K562 (cell line): Measurements from ENCODE around the gene MYOZ3. TPM values are rescaled to one million over a fixed set of nuclear protein-coding genes. Genes with fewer than 3 reads are reported as not detected.

Source experiments
- ATAC-seq: fragments of 200-7000 bp; cut with Tn5 transposase; 3 replicates; pipeline ENCODE4 v1.9.1; 2020; ENCODE audit warnings: moderate library complexity
- BruUV-seq: library from RNA; stranded (reverse); fragments of 400-500 nt; replicated peaks from 2 replicates; lab custom pipeline; 2021; lab: Mats Ljungman, UMichigan
- CTCF ChIA-PET: fragments of 300-600 bp; formaldehyde crosslinking; extraction: SDS; loops from one replicate; lab custom pipeline; 2021; ENCODE audit warnings: low intra/inter-chr PET ratio; lab: Yijun Ruan, JAX
- POLR2A ChIA-PET: fragments of 300-600, 350-650 bp; sonication (Branson Sonifier 250); formaldehyde crosslinking; extraction: SDS; loops from one replicate; lab custom pipeline; 2021; ENCODE audit warnings: antibody characterized with exemption, inconsistent platforms; lab: Yijun Ruan, JAX
- DNase-seq, 4 experiments: peaks; one replicate each; pipeline versions ENCODE4 v3.0.0 to v3.0.0-alpha.2; 2011 to 2018; ENCODE audit warnings: low spot score in 3 of 4, mixed read lengths in 3 of 4; ENCODE audit errors: extremely low read depth in 1 of 4
- FAIRE-seq: peaks from 2 replicates; lab custom pipeline; 2011; peaks lifted over from hg19 to GRCh38; lab: Jason Lieb, UNC
- H2AFZ ChIP-seq: 2 replicates; pipeline ENCODE4 v1.6.0; 2011; ENCODE audit warnings: low read depth, low read length, control low read depth, inconsistent platforms
- H3K27ac ChIP-seq: fragments of 200-600 bp; 3 replicates; pipeline ENCODE4 v1.8.0; 2011; ENCODE audit warnings: low read depth, mild to moderate bottlenecking, control low read depth, inconsistent platforms, low read length, moderate library complexity, mixed read lengths; ENCODE audit errors: extremely low read depth
- H3K27me3 ChIP-seq, 2 experiments: fragments of 300-600 bp in 1 of 2; 2 replicates in 1 of 2; 3 replicates in 1 of 2; pipeline versions ENCODE4 v1.6.0 to v1.8.0; 2011; ENCODE audit warnings: inconsistent platforms in 2 of 2, low read length in 2 of 2, mild to moderate bottlenecking in 1 of 2, mixed read lengths in 1 of 2, moderate library complexity in 1 of 2; ENCODE audit not compliant: control insufficient read depth in 2 of 2, insufficient read depth in 2 of 2
- H3K36me3 ChIP-seq: fragments of 300-600 bp; 3 replicates; pipeline ENCODE4 v1.8.0; 2011; ENCODE audit warnings: mild to moderate bottlenecking, low read length, inconsistent platforms; ENCODE audit not compliant: control insufficient read depth, insufficient read depth
- H3K4me1 ChIP-seq, 2 experiments: fragments of 200-600 bp in 1 of 2; replicated peaks in 1 of 2; 2 replicates in 1 of 2; 3 replicates in 1 of 2; pipeline versions ENCODE4 v1.5.1 to v1.8.0; 2011; ENCODE audit warnings: inconsistent platforms in 2 of 2, low read length in 2 of 2, mild to moderate bottlenecking in 1 of 2, mixed read lengths in 1 of 2, moderate library complexity in 1 of 2; ENCODE audit not compliant: control insufficient read depth in 2 of 2, insufficient read depth in 2 of 2
- H3K4me2 ChIP-seq: 2 replicates; pipeline ENCODE4 v1.6.1; 2011; ENCODE audit warnings: low read length, control low read depth, inconsistent platforms, mixed read lengths; ENCODE audit not compliant: insufficient read depth
- H3K4me3 ChIP-seq: fragments of 200-600 bp; sonication (generic), shearing (Covaris generic); 2 replicates; pipeline ENCODE4 v1.5.1; 2016; ENCODE audit warnings: control low read depth, inconsistent platforms
- H3K79me2 ChIP-seq: fragments of 200-600 bp; 3 replicates; pipeline ENCODE4 v1.8.0; 2011; ENCODE audit warnings: low read length, inconsistent platforms; ENCODE audit not compliant: control insufficient read depth, insufficient read depth
- H3K9ac ChIP-seq, 2 experiments: 2 replicates each; pipeline versions ENCODE4 v1.6.0 to v1.6.1; 2011; ENCODE audit warnings: low read depth in 2 of 2, low read length in 2 of 2, control low read depth in 1 of 2, inconsistent platforms in 1 of 2, mild to moderate bottlenecking in 1 of 2, mixed read lengths in 1 of 2; ENCODE audit not compliant: insufficient read depth in 1 of 2
- H3K9me1 ChIP-seq: one replicate; pipeline ENCODE4 v1.6.0; 2011; ENCODE audit warnings: inconsistent platforms, mild to moderate bottlenecking, low read length, moderate library complexity; ENCODE audit not compliant: control insufficient read depth, insufficient read depth
- H3K9me3 ChIP-seq: replicated peaks from 2 replicates; pipeline ENCODE4 v1.5.1; 2011; ENCODE audit warnings: low read depth, low read length, inconsistent platforms; ENCODE audit not compliant: control insufficient read depth, insufficient read depth
- H4K20me1 ChIP-seq: replicated peaks from 2 replicates; pipeline ENCODE4 v1.6.1; 2011; ENCODE audit warnings: low read length, inconsistent platforms, mixed read lengths; ENCODE audit not compliant: control insufficient read depth, insufficient read depth
- ATF3 ChIP-seq, 2 experiments: fragments of 450-650 bp in 1 of 2; sonication (generic) in 1 of 2; formaldehyde crosslinking in 1 of 2; IDR thresholded peaks in 1 of 2; conservative IDR thresholded peaks in 1 of 2; 2 replicates each; pipeline versions ENCODE4 v1.6.1 to v1.8.1; 2016 to 2023; ENCODE audit warnings: mild to moderate bottlenecking in 2 of 2, moderate library complexity in 2 of 2, inconsistent platforms in 1 of 2, missing genetic modification reagents in 1 of 2
- CCAR2 ChIP-seq: fragments of 200-400 bp; formaldehyde crosslinking; IDR thresholded peaks from 2 replicates; pipeline ENCODE4 v1.6.1; 2017; ENCODE audit warnings: mild to moderate bottlenecking, low read depth, low read length
- CREB1 ChIP-seq, 2 experiments: sonication (generic) in 1 of 2; formaldehyde crosslinking in 1 of 2; IDR thresholded peaks; 2 replicates each; pipeline versions ENCODE4 v1.6.1 to v1.8.0; 2012 to 2022; ENCODE audit warnings: inconsistent platforms in 1 of 2, mild to moderate bottlenecking in 1 of 2, missing genetic modification reagents in 1 of 2, moderate library complexity in 1 of 2
- FOXP1 ChIP-seq: sonication (generic); formaldehyde crosslinking; IDR thresholded peaks from 2 replicates; pipeline ENCODE4 v1.8.0; 2022; ENCODE audit warnings: mild to moderate bottlenecking, missing genetic modification reagents
- HIVEP1 ChIP-seq: fragments of 250-450 bp; sonication (Bioruptor Pico); IDR thresholded peaks from 2 replicates; pipeline ENCODE4 v1.4.0; 2020; ENCODE audit warnings: mild to moderate bottlenecking
- HMG20B ChIP-seq: fragments of 250-450 bp; sonication (Bioruptor Pico); IDR thresholded peaks from 2 replicates; pipeline ENCODE4 v1.5.0; 2021; ENCODE audit warnings: mild to moderate bottlenecking
- HNRNPK ChIP-seq: fragments of 200-400 bp; formaldehyde crosslinking; IDR thresholded peaks from one replicate; pipeline ENCODE4 v1.6.1; 2018; ENCODE audit warnings: mild to moderate bottlenecking, low read depth, low read length; ENCODE audit not compliant: poor library complexity, severe bottlenecking
- JUN ChIP-seq, 2 experiments: sonication (generic) in 1 of 2; formaldehyde crosslinking in 1 of 2; IDR thresholded peaks; 2 replicates each; pipeline versions ENCODE4 v1.6.1 to v1.8.0; 2012 to 2022; ENCODE audit warnings: borderline replicate concordance in 2 of 2, mild to moderate bottlenecking in 2 of 2, improper control_type of control experiment in 1 of 2, low read depth in 1 of 2, low read length in 1 of 2, missing genetic modification reagents in 1 of 2
- PHF21A ChIP-seq: fragments of 450-650 bp; IDR thresholded peaks from 2 replicates; pipeline ENCODE4 v1.6.1; 2017; ENCODE audit warnings: low read depth, borderline replicate concordance
- PPARD ChIP-seq: fragments of 250-450 bp; sonication (Bioruptor Pico); IDR thresholded peaks from 2 replicates; pipeline ENCODE4 v1.8.0; 2022; ENCODE audit warnings: inconsistent platforms, mild to moderate bottlenecking, moderate library complexity
- SIX5 ChIP-seq, 2 experiments: IDR thresholded peaks; 2 replicates each; pipeline ENCODE4 v1.6.1; 2011; ENCODE audit warnings: low read length in 2 of 2, borderline replicate concordance in 1 of 2, low read depth in 1 of 2, mild to moderate bottlenecking in 1 of 2, moderate library complexity in 1 of 2; ENCODE audit not compliant: insufficient read depth in 1 of 2
- SMAD2 ChIP-seq: fragments of 150-350 bp; IDR thresholded peaks from 2 replicates; pipeline ENCODE4 v1.6.1; 2014; ENCODE audit warnings: low read depth, mild to moderate bottlenecking, low read length
- SMARCE1 ChIP-seq: fragments of 450-650 bp; IDR thresholded peaks from 2 replicates; pipeline ENCODE4 v1.7.1; 2016; ENCODE audit warnings: mild to moderate bottlenecking
- TCF3 ChIP-seq: sonication (generic); formaldehyde crosslinking; IDR thresholded peaks from 2 replicates; pipeline ENCODE4 v1.4.0; 2020; ENCODE audit warnings: mild to moderate bottlenecking, missing genetic modification reagents
- TCF7L2 ChIP-seq: fragments of 150-350 bp; IDR thresholded peaks from 2 replicates; pipeline ENCODE4 v1.6.1; 2016; ENCODE audit warnings: low read depth, mild to moderate bottlenecking, low read length, moderate library complexity
- ZKSCAN8 ChIP-seq: fragments of 200-800 bp; sonication (Bioruptor generic); IDR thresholded peaks from 2 replicates; pipeline ENCODE4 v1.6.1; 2016; ENCODE audit warnings: missing genetic modification characterization, missing compliant biosample characterization
- WGBS: fragments of 100-300 bp; shearing (Covaris generic); methylation state at CpG from one replicate; pipeline ENCODE4 v1.1.6; 2016; ENCODE audit warnings: low coverage, mixed read lengths; ENCODE audit not compliant: insufficient coverage; ENCODE audit errors: missing lambda C conversion rate; 5-methylcytosine and 5-hydroxymethylcytosine counted together
- in situ Hi-C: fragments of 300-500 bp; cut with MboI; formaldehyde crosslinking; loops from 4 replicates; pipeline ENCODE4 v1.15.0; 2018; ENCODE audit warnings: inconsistent platforms, mixed read lengths
- intact Hi-C: fragments of 100-400 bp; cut with micrococcal nuclease; formaldehyde crosslinking; loops from 2 replicates; pipeline ENCODE4 v1.14.2; 2022
- polyA plus RNA-seq, 8 experiments: library from polyadenylated mRNA; depleted of rRNA in 4 of 8; stranded (reverse) in 5 of 8; unstranded in 3 of 8; fragments of >200 nt; fragmentation: Nextera tagmentation in 2 of 8; fragmentation: Illumina TruSeq in 1 of 8; extraction: Ambion mirVana in 2 of 8; extraction: Trizol in 1 of 8; gene quantifications; 2 replicates each; pipeline versions ENCODE4 v1.2.1 to v1.2.3, GENCODE V29; 2011 to 2014; ENCODE audit warnings: inconsistent platforms in 1 of 8, missing spikeins in 1 of 8
- total RNA-seq, 7 experiments: library from RNA; depleted of rRNA in 6 of 7; stranded (reverse); fragments of >200 nt in 6 of 7; fragmentation: Illumina TruSeq in 2 of 7; extraction: Trizol in 2 of 7; gene quantifications; 2 replicates each; pipeline versions ENCODE4 v1.2.1 to v1.2.3, GENCODE V29; 2011 to 2021; ENCODE audit warnings: low replicate concordance in 1 of 7
- TF ChIP-seq, protein P1 (sequence below): fragments of 250-450 bp; sonication (Bioruptor Pico); IDR thresholded peaks from 2 replicates; pipeline ENCODE4 v1.4.0; 2020; ENCODE audit warnings: borderline replicate concordance

Gene MYOZ3
- total and polyA plus RNA-seq, 9 of the 15 experiments (the other 6 are each of a cell fraction or from before 2014, with no cell fraction given): not detected

DNA sequence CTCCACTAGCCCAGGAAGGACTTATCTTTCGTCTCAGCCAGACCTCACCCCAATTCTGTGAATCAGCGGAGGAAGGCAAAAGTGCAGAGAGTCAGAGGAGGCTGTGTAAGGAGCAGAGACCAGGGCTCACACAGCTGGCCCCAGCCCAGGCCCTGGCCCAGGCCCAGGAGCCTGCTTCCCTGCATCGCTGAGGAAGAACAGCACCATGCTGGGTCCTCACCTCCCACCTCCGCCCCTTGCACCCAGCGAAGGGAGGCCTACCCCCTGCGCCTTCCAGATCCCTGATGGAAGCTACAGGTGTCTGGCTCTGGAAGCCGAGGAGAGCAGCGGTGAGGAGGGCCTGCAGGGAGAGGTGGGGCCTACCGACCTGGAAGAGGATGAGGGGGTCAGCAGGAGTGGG lies 42.9 kb upstream of the MYOZ3 start (continued):
- TF ChIP-seq, protein P1, sequence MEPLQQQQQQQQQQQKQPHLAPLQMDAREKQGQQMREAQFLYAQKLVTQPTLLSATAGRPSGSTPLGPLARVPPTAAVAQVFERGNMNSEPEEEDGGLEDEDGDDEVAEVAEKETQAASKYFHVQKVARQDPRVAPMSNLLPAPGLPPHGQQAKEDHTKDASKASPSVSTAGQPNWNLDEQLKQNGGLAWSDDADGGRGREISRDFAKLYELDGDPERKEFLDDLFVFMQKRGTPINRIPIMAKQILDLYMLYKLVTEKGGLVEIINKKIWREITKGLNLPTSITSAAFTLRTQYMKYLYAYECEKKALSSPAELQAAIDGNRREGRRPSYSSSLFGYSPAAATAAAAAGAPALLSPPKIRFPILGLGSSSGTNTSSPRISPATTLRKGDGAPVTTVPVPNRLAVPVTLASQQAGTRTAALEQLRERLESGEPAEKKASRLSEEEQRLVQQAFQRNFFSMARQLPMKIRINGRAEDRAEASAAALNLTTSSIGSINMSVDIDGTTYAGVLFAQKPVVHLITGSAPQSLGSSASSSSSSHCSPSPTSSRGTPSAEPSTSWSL (CRISPR knock-in tag): no peak
- TF ChIP-seq PHF21A (no peak), HIVEP1 (CRISPR knock-in tag) (no peak), HMG20B (CRISPR knock-in tag) (no peak), JUN (IDR thresholded peaks at IDR 0.05; ENCODE audit: borderline replicate concordance, low read depth, low read length) (no peak), JUN (CRISPR knock-in tag; IDR thresholded peaks at IDR 0.05; ENCODE audit: borderline replicate concordance) (no peak)
- TF ChIP-seq, all 486 proteins: peak for 0

DNA sequence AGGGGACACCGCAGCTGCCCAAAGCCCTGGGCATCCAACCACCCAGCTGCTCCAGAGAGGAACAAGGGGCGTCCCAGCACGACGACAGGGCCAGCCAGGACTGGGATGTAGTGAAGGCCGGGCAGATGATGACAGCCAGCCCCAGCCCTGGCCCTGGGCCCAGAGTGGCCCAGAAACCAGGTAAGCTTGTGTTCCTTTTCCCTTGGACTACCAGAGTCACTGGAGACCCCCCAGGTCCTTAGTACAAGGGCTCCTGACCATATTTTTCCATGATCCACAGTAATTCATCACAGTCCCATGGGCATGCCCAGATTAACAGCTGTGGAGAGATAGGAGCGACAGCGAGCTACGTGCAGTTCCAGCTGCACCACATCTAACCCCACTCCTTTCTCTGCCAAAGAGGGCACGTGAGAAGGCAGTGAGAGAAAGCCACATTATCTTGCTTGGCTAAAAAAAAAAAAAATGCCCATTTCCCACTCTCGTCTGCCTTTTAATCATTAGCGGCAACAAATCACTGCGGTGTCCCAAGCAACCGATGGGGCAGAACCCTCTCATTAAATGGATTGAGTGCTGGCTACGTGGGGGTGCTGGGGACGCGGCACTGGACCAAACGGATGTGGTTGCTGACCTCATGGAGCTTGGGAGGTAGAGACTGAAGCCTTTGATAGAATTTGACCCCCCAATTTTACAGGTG lies 42.3 kb upstream of the MYOZ3 start:
- WGBS: 14% methylated on average over 16 of the region's 17 CpGs

More for the DNA sequence above, 42.3 kb upstream of the MYOZ3 start:
- BruUV-seq: no TSS peak
- DNase-seq (no peak), FAIRE-seq (no peak), ATAC-seq (no peak)
- Histone ChIP-seq H3K4me1 (peaks cover 0 to 11% of the 10 kb centered on the region in 2 experiments; a peak in 2 of 5 replicates), H3K9me3 (no peaks in the 10 kb centered on the region), H3K79me2 (no peaks in the 10 kb centered on the region), H3K27me3 (peaks cover 32 to 71% of the 10 kb centered on the region in 2 experiments; a peak in 4 of 5 replicates), H3K27ac (no peak overlapping the region), H2AFZ (no peak overlapping the region), H3K9me1 (peaks cover 3% of the 10 kb centered on the region), H3K4me2 (no peak overlapping the region), H4K20me1 (peaks cover 21% of the 10 kb centered on the region), H3K9ac (no peak overlapping the region), H3K4me3 (no peak overlapping the region), H3K36me3 (no peaks in the 10 kb centered on the region)
- TF ChIP-seq SMARCE1 (no peak), SIX5 (IDR thresholded peaks at IDR 0.05; ENCODE audit: borderline replicate concordance in 1 of 2, insufficient read depth in 1 of 2, low read depth in 1 of 2, low read length in 2 of 2) (no peak), ATF3 (IDR thresholded peaks at IDR 0.05) (no peak), ATF3 (CRISPR knock-in tag; conservative IDR thresholded peaks at IDR 0.05) (no peak), SMAD2 (no peak), ZKSCAN8 (no peak), PPARD (CRISPR knock-in tag) (no peak), CCAR2 (no peak), HNRNPK (no peak), TCF3 (CRISPR knock-in tag) (no peak), CREB1 (IDR thresholded peaks at IDR 0.05) (no peak), CREB1 (CRISPR knock-in tag; IDR thresholded peaks at IDR 0.05) (no peak), FOXP1 (CRISPR knock-in tag) (no peak), TCF7L2 (no peak)
- CTCF ChIA-PET: no interaction called here
- intact Hi-C loops: no loop called here
- POLR2A ChIA-PET: interaction anchor here (0.6 kb wide), 2 partner anchors 9 to 22 kb away, joined by 3 read pairs; partner anchors contain the start of gene SYNPO
- in situ Hi-C loops: no loop called here
